Measurements from ENCODE around the gene HOXC9.

The HOXC9 gene

DNA sequence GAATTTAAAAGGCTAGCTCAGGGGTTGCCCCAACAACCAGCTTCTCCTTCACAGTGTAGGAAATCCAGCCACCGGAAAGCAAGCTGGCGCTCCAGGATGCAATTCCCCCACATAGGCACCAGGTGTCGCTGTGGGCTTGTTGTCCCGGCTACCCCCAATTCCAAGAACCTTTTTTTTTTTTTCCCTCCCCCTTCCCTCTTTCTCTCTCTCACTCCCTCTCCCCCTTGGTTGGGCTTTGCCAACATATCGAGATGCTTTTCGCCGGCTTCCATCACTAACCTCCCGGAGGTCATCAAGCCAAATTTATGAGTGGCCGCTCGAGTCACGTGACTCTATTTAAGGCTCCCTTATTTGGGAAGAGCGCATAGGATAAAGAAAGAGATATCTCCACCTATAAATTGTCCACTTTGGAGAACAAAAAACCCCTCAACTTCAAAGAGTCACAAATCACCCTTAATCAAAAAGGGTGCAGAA is 32.7 kb downstream of the HOXC9 start, which contains the start of gene HOXC5:
HOXC5 (plus strand) TSS at position 424 of the 474 bp plus-strand sequence. CDS start 73 bp downstream, outside the sequence.
- Histone ChIP-seq H3K9ac (ENCODE audit: low read depth, low read length) (no peak within 1 kb of the TSS), H3K4me2 (ENCODE audit: insufficient read depth, low read length) (no peak within 1 kb of the TSS), H2AFZ (ENCODE audit: low read depth, low read length) (no peak within 1 kb of the TSS), H3K4me1 (ENCODE audit: insufficient read depth, low read length) (no peaks in the 10 kb centered on the region), H3K4me3 (ENCODE audit: low read depth in 1 of 2, low read length in 2 of 2) (no peak within 1 kb of the TSS), H3K79me2 (ENCODE audit: insufficient read depth, low read length) (no peaks in the 10 kb centered on the region), H3K9me3 (ENCODE audit: insufficient read depth, low read length, severe bottlenecking) (no peaks in the 10 kb centered on the region), H3K27ac (ENCODE audit: low read length) (no peak within 1 kb of the TSS), H3K27me3 (ENCODE audit: insufficient read depth, low read length, poor library complexity) (peaks cover 8% of the 10 kb centered on the region), H4K20me1 (ENCODE audit: insufficient read depth, low read length) (no peaks in the 10 kb centered on the region), H3K36me3 (ENCODE audit: insufficient read depth, low read length) (no peaks in the 10 kb centered on the region)
- ATAC-seq (ENCODE audit: insufficient read depth, low read depth) = peak; percentile 76
- TF ChIP-seq, protein P1, sequence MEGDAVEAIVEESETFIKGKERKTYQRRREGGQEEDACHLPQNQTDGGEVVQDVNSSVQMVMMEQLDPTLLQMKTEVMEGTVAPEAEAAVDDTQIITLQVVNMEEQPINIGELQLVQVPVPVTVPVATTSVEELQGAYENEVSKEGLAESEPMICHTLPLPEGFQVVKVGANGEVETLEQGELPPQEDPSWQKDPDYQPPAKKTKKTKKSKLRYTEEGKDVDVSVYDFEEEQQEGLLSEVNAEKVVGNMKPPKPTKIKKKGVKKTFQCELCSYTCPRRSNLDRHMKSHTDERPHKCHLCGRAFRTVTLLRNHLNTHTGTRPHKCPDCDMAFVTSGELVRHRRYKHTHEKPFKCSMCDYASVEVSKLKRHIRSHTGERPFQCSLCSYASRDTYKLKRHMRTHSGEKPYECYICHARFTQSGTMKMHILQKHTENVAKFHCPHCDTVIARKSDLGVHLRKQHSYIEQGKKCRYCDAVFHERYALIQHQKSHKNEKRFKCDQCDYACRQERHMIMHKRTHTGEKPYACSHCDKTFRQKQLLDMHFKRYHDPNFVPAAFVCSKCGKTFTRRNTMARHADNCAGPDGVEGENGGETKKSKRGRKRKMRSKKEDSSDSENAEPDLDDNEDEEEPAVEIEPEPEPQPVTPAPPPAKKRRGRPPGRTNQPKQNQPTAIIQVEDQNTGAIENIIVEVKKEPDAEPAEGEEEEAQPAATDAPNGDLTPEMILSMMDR (IDR thresholded peaks at IDR 0.05; ENCODE audit: borderline replicate concordance, extremely low read depth, low read length, poor library complexity, severe bottlenecking) = peak; percentile 99
- no peak for TF ChIP-seq EZH2 (IDR thresholded peaks at IDR 0.05; ENCODE audit: borderline replicate concordance, low read depth, low read length, severe bottlenecking)
- DNase-seq = peak; percentile 77

DNA sequence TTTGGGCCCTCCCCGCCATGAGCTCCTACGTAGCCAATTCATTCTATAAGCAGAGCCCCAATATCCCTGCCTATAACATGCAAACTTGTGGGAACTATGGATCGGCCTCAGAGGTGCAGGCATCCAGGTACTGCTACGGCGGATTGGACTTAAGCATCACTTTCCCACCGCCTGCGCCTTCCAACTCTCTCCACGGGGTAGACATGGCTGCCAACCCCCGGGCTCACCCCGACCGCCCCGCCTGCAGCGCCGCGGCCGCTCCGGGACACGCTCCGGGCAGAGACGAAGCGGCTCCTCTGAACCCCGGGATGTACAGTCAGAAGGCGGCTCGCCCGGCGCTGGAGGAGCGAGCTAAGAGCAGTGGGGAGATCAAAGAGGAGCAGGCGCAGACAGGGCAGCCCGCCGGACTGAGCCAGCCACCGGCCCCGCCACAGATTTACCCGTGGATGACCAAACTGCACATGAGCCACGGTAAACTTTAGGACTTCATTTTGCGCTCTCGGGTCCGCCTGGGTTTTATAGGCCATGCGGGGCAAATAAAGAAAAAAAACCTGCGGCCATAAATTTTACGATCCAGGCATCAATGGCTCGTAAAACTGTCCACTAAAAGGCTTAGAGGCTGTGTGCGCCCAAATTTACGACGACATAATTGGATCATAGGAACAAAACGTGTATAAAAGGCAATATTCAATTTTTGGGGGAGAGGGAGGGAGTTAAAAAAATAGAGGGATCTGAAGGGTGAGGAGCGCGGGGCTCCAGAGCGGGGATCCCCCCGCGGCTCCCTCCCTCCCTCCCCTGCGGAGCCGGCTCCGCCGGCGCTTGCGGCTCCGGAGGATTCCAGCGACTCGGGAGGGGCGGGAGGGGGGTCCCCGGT is 33.4 kb downstream of the HOXC9 start:
- H3K27ac ChIP-seq (ENCODE audit: low read length) = no peak overlapping the region
- no peaks in the 10 kb centered on the region for H3K79me2 ChIP-seq (ENCODE audit: insufficient read depth, low read length)
- H3K27me3 ChIP-seq (ENCODE audit: insufficient read depth, low read length, poor library complexity) = peaks cover 15% of the 10 kb centered on the region
- H3K4me1 ChIP-seq (ENCODE audit: insufficient read depth, low read length) = no peaks in the 10 kb centered on the region
- no peaks in the 10 kb centered on the region for H4K20me1 ChIP-seq (ENCODE audit: insufficient read depth, low read length)
- no peak for TF ChIP-seq EZH2 (IDR thresholded peaks at IDR 0.05; ENCODE audit: borderline replicate concordance, low read depth, low read length, severe bottlenecking)
- TF ChIP-seq, protein P1 (IDR thresholded peaks at IDR 0.05; ENCODE audit: borderline replicate concordance, extremely low read depth, low read length, poor library complexity, severe bottlenecking) = no peak
- no peak overlapping the region for H2AFZ ChIP-seq (ENCODE audit: low read depth, low read length)
- H3K9ac ChIP-seq (ENCODE audit: low read depth, low read length) = no peak overlapping the region
- H3K4me3 ChIP-seq (ENCODE audit: low read depth in 1 of 2, low read length in 2 of 2) = no peak overlapping the region
- no peaks in the 10 kb centered on the region for H3K36me3 ChIP-seq (ENCODE audit: insufficient read depth, low read length)
- ATAC-seq (ENCODE audit: insufficient read depth, low read depth) (no peak), DNase-seq (no peak)
- no peak overlapping the region for H3K4me2 ChIP-seq (ENCODE audit: insufficient read depth, low read length)
- no peaks in the 10 kb centered on the region for H3K9me3 ChIP-seq (ENCODE audit: insufficient read depth, low read length, severe bottlenecking)

DNA sequence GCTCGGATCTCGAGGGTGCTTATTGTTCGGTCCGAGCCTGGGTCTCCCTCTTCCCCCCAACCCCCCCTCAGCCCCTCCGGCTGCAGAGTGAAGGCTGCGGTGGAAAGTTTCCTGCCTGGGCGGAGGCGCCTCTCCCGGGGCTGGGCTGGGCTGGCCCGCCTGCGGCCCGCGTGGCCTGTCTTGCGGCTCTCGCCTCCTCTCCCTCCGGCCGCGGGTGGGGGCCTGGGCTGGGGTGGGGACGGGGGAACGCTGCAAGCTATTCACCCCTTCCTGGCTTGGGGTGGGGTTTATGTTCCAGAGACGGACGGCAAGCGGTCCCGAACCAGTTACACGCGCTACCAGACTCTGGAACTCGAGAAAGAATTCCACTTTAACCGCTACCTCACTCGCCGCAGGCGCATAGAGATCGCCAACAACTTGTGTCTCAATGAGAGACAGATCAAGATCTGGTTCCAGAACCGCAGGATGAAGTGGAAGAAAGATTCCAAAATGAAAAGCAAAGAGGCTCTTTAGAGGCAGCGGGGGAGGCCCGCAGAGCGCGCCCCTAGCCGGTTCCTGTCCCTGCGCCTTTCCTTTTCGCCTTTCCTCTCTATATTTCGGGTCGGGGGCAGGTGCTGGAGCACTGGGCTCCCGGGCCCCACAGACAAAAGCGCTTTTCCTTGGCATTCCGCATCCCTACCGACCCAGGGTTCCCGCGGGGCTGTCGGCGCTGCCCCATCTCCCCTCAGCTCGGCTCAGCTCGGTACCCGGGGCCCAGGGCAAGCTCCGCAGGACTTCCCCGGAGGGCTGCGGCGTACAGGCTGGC is 34.2 kb downstream of the HOXC9 start:
- no peak overlapping the region for H3K4me3 ChIP-seq (ENCODE audit: low read depth in 1 of 2, low read length in 2 of 2)
- ATAC-seq (ENCODE audit: insufficient read depth, low read depth) = no peak

More for the DNA sequence above, 34.2 kb downstream of the HOXC9 start:
- H3K27ac ChIP-seq (ENCODE audit: low read length) = no peak overlapping the region
- DNase-seq = no peak
- H3K9ac ChIP-seq (ENCODE audit: low read depth, low read length) = no peak overlapping the region
- no peaks in the 10 kb centered on the region for H3K36me3 ChIP-seq (ENCODE audit: insufficient read depth, low read length)
- H3K27me3 ChIP-seq (ENCODE audit: insufficient read depth, low read length, poor library complexity) = peaks cover 22% of the 10 kb centered on the region
- no peaks in the 10 kb centered on the region for H4K20me1 ChIP-seq (ENCODE audit: insufficient read depth, low read length)
- H3K79me2 ChIP-seq (ENCODE audit: insufficient read depth, low read length) = no peaks in the 10 kb centered on the region
- H3K4me2 ChIP-seq (ENCODE audit: insufficient read depth, low read length) = no peak overlapping the region
- no peak overlapping the region for H2AFZ ChIP-seq (ENCODE audit: low read depth, low read length)
- no peaks in the 10 kb centered on the region for H3K9me3 ChIP-seq (ENCODE audit: insufficient read depth, low read length, severe bottlenecking)
- H3K4me1 ChIP-seq (ENCODE audit: insufficient read depth, low read length) = no peaks in the 10 kb centered on the region
- TF ChIP-seq, protein P1 (IDR thresholded peaks at IDR 0.05; ENCODE audit: borderline replicate concordance, extremely low read depth, low read length, poor library complexity, severe bottlenecking) = no peak
- TF ChIP-seq EZH2 (IDR thresholded peaks at IDR 0.05; ENCODE audit: borderline replicate concordance, low read depth, low read length, severe bottlenecking) = no peak
